GM12892 (cell line): ENCODE measurements around the gene PRKN.
"Not testable (repeated sequence)": the region's sequence is repeated elsewhere in the genome, so short reads cannot be mapped to it uniquely, and the experiment has no call there.

Experiments used
- DNase-seq: peaks from one replicate; pipeline ENCODE4 v3.0.0; 2011; ENCODE audit not compliant: insufficient read length
- FAIRE-seq: peaks from 2 replicates; lab custom pipeline; 2011; peaks lifted over from hg19 to GRCh38; lab: Jason Lieb, UNC
- POLR2A ChIP-seq: IDR thresholded peaks from 2 replicates; pipeline ENCODE4 v1.6.1; 2011; ENCODE audit warnings: low read depth, low read length, control low read depth
- POLR2AphosphoS5 ChIP-seq: IDR thresholded peaks from 2 replicates; pipeline ENCODE4 v1.6.1; 2011; ENCODE audit warnings: low read depth, low read length, control low read depth
- TAF1 ChIP-seq: IDR thresholded peaks from 2 replicates; pipeline ENCODE4 v1.6.1; 2011; ENCODE audit warnings: low read depth, mild to moderate bottlenecking, control low read depth, low read length, borderline replicate concordance

The PRKN gene

GRCh38 chr6:161351858-161352257 lies 1375.7 kb downstream of the PRKN start:
- FAIRE-seq (no peak), DNase-seq (no peak)
- TF ChIP-seq POLR2AphosphoS5 (no peak), TAF1 (no peak), POLR2A (no peak)

DNA sequence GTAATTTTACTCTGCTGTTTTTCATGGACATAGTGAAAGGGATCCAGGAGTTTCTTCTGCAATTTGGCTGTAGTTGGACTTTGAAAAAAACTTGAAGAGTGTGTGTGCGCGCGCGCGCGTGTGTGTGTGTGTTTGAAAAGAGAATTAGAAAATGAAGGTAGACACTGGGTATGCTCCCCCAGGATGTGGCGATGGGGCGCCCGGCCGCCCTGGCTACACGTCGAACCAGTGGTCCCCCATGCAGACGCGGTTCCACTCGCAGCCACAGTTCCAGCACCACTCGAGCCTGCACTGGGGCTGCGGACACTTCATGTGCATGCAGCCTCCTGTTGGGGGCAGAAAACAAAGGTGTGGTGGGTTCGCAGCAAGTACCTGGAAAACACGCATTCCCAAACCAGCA lies 1377.7 kb downstream of the PRKN start:
- no peak for FAIRE-seq
- DNase-seq = no peak

DNA sequence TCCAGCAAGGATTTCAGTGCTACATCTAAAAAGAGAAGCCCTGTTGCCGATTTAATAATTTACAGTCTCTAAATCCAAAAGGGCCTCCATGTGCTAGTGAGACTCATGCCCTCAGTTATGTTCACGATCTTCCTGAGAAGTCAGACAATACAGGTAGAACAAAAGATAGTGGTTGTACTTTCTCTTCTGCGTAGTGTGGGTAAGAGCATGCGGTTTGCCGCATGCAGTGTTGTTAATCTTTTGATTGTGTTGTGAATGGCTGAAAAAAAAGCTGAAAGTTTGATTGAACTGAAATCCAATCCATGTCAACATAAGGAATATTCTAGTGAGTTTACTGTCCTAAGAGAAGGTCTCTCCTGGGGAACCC lies 1379.0 kb downstream of the PRKN start:
- DNase-seq (no peak), FAIRE-seq (no peak)

More for the DNA sequence above, 1377.7 kb downstream of the PRKN start:
- TF ChIP-seq POLR2A (no peak), POLR2AphosphoS5 (no peak), TAF1 (no peak)

DNA sequence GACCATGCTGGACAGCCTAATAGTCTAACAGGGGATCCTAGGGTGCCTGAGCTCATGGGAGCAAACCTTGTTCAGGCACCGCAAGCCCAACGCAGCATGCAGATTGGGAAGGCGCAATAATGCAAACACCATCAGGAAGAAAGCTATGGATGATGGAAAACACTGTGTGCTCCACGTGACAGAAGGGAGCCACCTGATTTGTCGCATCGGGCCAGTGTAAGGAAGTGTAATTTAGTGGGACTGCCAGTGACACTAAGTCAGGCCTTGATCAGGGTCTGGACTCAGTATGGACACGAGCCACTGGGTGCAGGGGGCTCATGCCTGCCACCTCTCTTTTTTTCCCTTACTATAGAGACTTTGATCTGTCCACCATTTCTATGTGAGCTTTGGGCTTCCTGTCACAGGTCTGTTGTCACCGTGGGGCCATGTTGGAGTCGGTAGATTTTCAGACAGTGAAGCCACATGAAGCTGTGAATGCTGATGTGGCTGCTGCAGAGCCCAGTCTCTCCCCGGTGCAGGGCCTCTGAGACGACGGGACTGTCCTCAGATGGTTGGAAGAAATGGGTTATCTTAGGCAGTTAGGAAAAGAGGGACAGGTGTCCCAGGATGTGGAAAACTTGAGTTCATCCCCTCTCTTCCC lies 1379.5 kb downstream of the PRKN start:
- no peak for DNase-seq
- TF ChIP-seq POLR2AphosphoS5 (no peak), TAF1 (no peak), POLR2A (no peak)
- FAIRE-seq = no peak

More for the DNA sequence above, 1379.0 kb downstream of the PRKN start:
- no peak for TF ChIP-seq TAF1
- TF ChIP-seq POLR2A = no peak
- no peak for TF ChIP-seq POLR2AphosphoS5

- FAIRE-seq (no peak), DNase-seq (no peak)
- TF ChIP-seq POLR2A (no peak), TAF1 (no peak), POLR2AphosphoS5 (no peak)
Measured at GRCh38 chr6:161347125-161347524, 1380.4 kb downstream of the PRKN start.

DNA sequence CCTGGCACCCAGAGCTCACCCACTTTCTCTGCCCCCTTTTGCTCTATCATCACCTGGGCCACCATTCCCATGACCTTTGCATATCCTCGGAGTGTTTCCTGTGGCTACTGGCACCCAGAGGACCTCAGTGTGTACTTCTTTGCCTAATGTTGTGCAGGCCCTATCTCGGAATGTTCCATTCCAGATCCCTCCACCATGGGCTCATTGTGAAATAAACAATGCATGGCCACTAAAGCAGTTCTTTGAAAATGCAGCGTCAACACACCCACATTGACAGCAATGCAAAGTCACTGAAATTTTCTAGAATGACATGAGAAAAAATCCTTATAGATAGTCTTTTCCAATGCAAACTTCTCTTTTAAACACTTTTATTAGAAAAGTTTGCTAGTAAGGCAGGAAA lies 1380.8 kb downstream of the PRKN start:
- no peak for FAIRE-seq

GRCh38 chr6:161344626-161345025 lies 1382.9 kb downstream of the PRKN start:
- TF ChIP-seq POLR2AphosphoS5 = no peak
- TF ChIP-seq POLR2A = no peak
- TF ChIP-seq TAF1 = no peak
- FAIRE-seq = no peak
- DNase-seq = no peak

More for the DNA sequence above, 1380.8 kb downstream of the PRKN start:
- DNase-seq = no peak
- TF ChIP-seq TAF1 = no peak
- no peak for TF ChIP-seq POLR2AphosphoS5
- TF ChIP-seq POLR2A = no peak

DNA sequence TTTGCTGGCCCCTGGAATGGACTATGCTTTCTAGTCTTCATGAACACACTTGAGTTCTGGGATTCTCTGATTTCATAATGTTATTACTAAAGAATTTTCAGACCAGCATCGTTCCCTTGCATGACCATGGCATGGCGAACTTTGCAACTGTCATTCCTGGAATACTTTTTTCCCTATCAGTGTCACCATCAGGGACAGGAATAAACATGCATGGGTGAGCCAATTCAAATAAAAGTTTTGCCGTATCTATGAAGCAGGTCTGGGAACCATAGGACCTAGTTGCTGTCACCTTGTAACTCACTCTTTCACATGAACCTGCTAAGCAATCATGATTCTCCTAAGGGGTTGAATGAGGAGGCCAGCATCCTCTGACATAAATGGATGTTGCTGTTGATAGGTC lies 1385.5 kb downstream of the PRKN start:
- DNase-seq = no peak
- FAIRE-seq = no peak
- TF ChIP-seq TAF1 (no peak), POLR2A (no peak), POLR2AphosphoS5 (no peak)

DNA sequence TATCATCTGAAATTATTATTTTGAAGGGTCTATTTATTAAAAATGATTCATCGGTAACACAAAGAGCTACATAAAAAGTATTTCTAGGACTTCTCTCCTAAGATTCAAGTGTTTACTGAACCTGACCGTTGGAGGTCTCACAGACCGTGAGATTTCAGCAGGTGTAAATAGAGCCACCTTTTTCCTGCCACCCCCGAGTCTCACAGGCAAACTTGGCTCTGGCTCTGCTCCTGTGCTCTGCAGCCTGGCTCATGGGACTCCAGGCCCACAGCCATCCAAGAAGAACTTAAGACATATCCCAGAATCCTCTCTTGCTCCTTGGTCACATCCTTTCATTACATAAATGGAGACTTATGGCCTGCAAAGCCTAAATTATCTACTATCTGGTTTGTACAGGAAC lies 1385.9 kb downstream of the PRKN start:
- FAIRE-seq = no peak
- TF ChIP-seq POLR2A (no peak), POLR2AphosphoS5 (no peak), TAF1 (no peak)
- no peak for DNase-seq

DNA sequence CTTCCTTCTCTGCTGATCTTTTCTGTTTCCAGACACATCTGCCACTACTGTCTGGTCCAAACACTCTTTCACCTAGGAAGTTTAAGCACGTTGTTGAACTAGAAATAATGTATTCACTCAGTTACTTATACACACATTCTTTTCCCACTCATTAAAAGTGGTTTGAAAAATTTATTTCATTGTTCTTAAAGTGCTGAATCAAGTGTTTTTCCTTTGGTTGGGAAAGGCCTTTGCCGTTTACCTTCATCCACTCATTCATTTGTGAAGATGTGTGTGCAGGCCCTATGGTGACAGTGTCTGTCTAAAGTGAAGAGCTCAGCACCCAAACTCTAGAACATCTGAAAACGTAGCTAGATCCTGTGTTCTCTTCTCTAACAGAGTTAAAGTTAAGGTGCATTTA lies 1389.6 kb downstream of the PRKN start:
- FAIRE-seq (no peak), DNase-seq (no peak)
- TF ChIP-seq POLR2AphosphoS5 (no peak), TAF1 (no peak), POLR2A (no peak)

- TF ChIP-seq POLR2A (no peak), POLR2AphosphoS5 (no peak), TAF1 (no peak)
- DNase-seq (no peak), FAIRE-seq (no peak)
Measured at GRCh38 chr6:161336479-161336878, 1391.1 kb downstream of the PRKN start.

DNA sequence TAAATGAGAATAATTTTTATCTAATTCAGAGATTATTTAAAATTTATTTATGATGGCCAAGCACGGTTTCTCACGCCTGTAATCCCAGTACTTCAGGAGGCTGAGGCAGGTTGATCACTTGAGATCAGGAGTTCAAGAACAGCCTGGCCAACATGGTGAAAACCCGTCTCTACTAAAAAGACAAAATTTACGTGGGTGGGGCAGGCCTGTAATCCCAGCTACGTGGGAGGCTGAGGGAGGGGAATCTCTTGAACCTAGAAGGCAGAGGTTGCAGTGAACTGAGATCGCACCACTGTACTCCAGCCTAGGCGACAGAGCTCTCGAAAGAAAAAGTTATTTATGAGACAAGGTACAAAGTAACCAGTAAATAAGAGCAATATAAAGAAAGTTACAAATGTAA lies 1394.2 kb downstream of the PRKN start:
- FAIRE-seq (no peak), DNase-seq (no peak)
- no peak for TF ChIP-seq TAF1
- no peak for TF ChIP-seq POLR2A
- TF ChIP-seq POLR2AphosphoS5 = no peak

DNA sequence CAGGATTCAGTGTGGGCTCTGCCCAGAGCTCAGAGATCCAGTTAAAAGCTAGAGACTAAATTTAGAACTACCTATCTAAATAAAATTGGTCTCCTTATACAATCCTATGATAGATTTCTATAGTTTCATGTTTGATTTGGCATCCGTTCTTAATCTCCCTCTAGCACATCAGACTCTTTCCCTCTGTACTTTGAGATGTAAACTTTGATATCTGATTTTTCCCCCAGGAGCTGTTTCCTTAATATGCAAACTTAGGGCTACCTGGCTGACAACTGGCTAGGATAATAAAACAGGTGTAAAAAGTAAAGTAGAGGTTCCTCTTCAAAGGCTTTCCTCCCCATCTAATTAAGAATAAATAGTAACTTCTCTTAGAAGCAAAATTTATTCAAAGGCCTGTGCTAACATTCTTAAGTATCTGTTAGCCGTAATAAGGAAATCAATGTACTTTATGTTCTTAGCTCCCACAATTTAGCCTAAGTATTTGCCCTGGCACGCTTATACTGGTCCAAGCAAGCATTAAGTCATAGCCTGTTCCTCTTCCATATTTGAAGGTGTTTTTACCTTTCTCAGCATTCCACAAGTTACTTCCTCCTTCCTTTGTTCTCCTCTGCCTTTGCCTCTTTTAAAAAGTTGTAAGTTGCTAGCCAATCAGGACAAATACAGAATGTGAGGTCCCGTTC lies 1396.0 kb downstream of the PRKN start:
- not testable (repeated sequence) for FAIRE-seq, DNase-seq
